Measurements from ENCODE around the gene COL4A5. TPM values are rescaled to one million over a fixed set of nuclear protein-coding genes. Genes with fewer than 3 reads are reported as not detected.

The COL4A5 gene
- total RNA-seq, 3 donors from 2014 or later (not counting 1 experiment from before 2014, with no cell fraction given) = not detected

- Mint-ChIP-seq H3K27me3 (ENCODE audit: low read depth in 2 of 2) (peaks cover 3 to 39% of the 10 kb centered on the region in 2 donors), H3K9me3 (peaks cover 0 to 3% of the 10 kb centered on the region in 2 donors), H3K4me3 (no peak overlapping the region), H3K36me3 (no peaks in the 10 kb centered on the region), H3K27ac (no peak overlapping the region), H3K4me1 (no peaks in the 10 kb centered on the region)
- 0% methylated on average over 1 of the region's 2 CpGs for WGBS (ENCODE audit: insufficient coverage)
- intact Hi-C loops (cut with micrococcal nuclease) = no loop called here
- no peaks in the 10 kb centered on the region for H3K4me1 ChIP-seq (ENCODE audit: control insufficient read depth, insufficient read depth, low read length)
- TF ChIP-seq CTCF (IDR thresholded peaks at IDR 0.05) = no peak
- DNase-seq (no peak), ATAC-seq (no peak)
- H3K4me3 ChIP-seq (ENCODE audit: low read length) = no peak overlapping the region
- no peaks in the 10 kb centered on the region for H3K9me3 ChIP-seq (ENCODE audit: control insufficient read depth, insufficient read depth, low read length)
- peaks cover 8% of the 10 kb centered on the region for H3K27me3 ChIP-seq (ENCODE audit: control insufficient read depth, insufficient read depth, low read length)
- H3K36me3 ChIP-seq (ENCODE audit: control insufficient read depth, insufficient read depth, low read length) = no peaks in the 10 kb centered on the region
- no peak overlapping the region for H3K27ac ChIP-seq (ENCODE audit: low read length)
Measured at GRCh38 chrX:108731153-108731552, 291.5 kb downstream of the COL4A5 start.

GRCh38 chrX:108732630-108733321, 293.1 kb downstream of the COL4A5 start:
- WGBS (ENCODE audit: insufficient coverage) = 6% methylated on average over 37 of the region's 39 CpGs
- H3K27me3 ChIP-seq (ENCODE audit: control insufficient read depth, insufficient read depth, low read length) = peaks cover 8% of the 10 kb centered on the region
- Mint-ChIP-seq H3K36me3 (no peaks in the 10 kb centered on the region), H3K27ac (no peak overlapping the region), H3K4me3 (no peak overlapping the region), H3K9me3 (peaks cover 0 to 3% of the 10 kb centered on the region in 2 donors), H3K27me3 (ENCODE audit: low read depth in 2 of 2) (peaks cover 3 to 43% of the 10 kb centered on the region in 2 donors), H3K4me1 (no peaks in the 10 kb centered on the region)
- ATAC-seq (no peak), DNase-seq (no peak)
- no peak for TF ChIP-seq CTCF (IDR thresholded peaks at IDR 0.05)
- no peaks in the 10 kb centered on the region for H3K9me3 ChIP-seq (ENCODE audit: control insufficient read depth, insufficient read depth, low read length)
- H3K4me3 ChIP-seq (ENCODE audit: low read length) = no peak overlapping the region
- H3K4me1 ChIP-seq (ENCODE audit: control insufficient read depth, insufficient read depth, low read length) = no peaks in the 10 kb centered on the region
- intact Hi-C loops (cut with micrococcal nuclease) = no loop called here
- H3K27ac ChIP-seq (ENCODE audit: low read length) = no peak overlapping the region
- H3K36me3 ChIP-seq (ENCODE audit: control insufficient read depth, insufficient read depth, low read length) = no peaks in the 10 kb centered on the region

GRCh38 chrX:108734426-108734825, 294.8 kb downstream of the COL4A5 start:
- intact Hi-C loops (cut with micrococcal nuclease) = no loop called here
- no peak for DNase-seq
- no peak overlapping the region for H3K4me3 ChIP-seq (ENCODE audit: low read length)
- H3K4me1 ChIP-seq (ENCODE audit: control insufficient read depth, insufficient read depth, low read length) = no peaks in the 10 kb centered on the region
- Mint-ChIP-seq H3K9me3 (peaks cover 0 to 3% of the 10 kb centered on the region in 2 donors), H3K27ac (no peak overlapping the region), H3K36me3 (no peaks in the 10 kb centered on the region), H3K27me3 (ENCODE audit: low read depth in 2 of 2) (peaks cover 3 to 49% of the 10 kb centered on the region in 2 donors), H3K4me1 (no peaks in the 10 kb centered on the region), H3K4me3 (no peak overlapping the region)
- H3K9me3 ChIP-seq (ENCODE audit: control insufficient read depth, insufficient read depth, low read length) = no peaks in the 10 kb centered on the region
- H3K27me3 ChIP-seq (ENCODE audit: control insufficient read depth, insufficient read depth, low read length) = peaks cover 8% of the 10 kb centered on the region
- no peak for TF ChIP-seq CTCF (IDR thresholded peaks at IDR 0.05)
- no peak for ATAC-seq
- no peaks in the 10 kb centered on the region for H3K36me3 ChIP-seq (ENCODE audit: control insufficient read depth, insufficient read depth, low read length)
- H3K27ac ChIP-seq (ENCODE audit: low read length) = no peak overlapping the region
- 59% methylated on average over 7 of the region's 7 CpGs for WGBS (ENCODE audit: insufficient coverage)

Data from natural killer cell (primary cell).